GM19452 (cell line): ENCODE measurements around the gene AMZ1.
"Not testable (repeated sequence)": the region's sequence is repeated elsewhere in the genome, so short reads cannot be mapped to it uniquely, and the experiment has no call there.

Experiments used
- ATAC-seq: cut with Tn5 transposase; IDR thresholded peaks from one replicate; pipeline ENCODE4 v1.9.1; 2021; ENCODE audit not compliant: unreplicated experiment

AMZ1 gene

GRCh38 chr7:2737771-2738540, 50.0 kb downstream of the AMZ1 start:
- no peak for ATAC-seq

GRCh38 chr7:2738766-2739549, 51.0 kb downstream of the AMZ1 start:
- no peak for ATAC-seq

- not testable (repeated sequence) for ATAC-seq
Measured at GRCh38 chr7:2743523-2744185, 55.7 kb downstream of the AMZ1 start.

GRCh38 chr7:2748684-2749083, 60.7 kb downstream of the AMZ1 start:
- ATAC-seq: not testable (repeated sequence)

- ATAC-seq: no peak
Measured at GRCh38 chr7:2750004-2750407, 62.0 kb downstream of the AMZ1 start.

- ATAC-seq: no peak
Measured at GRCh38 chr7:2751086-2751485, 63.1 kb downstream of the AMZ1 start.

- ATAC-seq: no peak
Measured at GRCh38 chr7:2753148-2753547, 65.1 kb downstream of the AMZ1 start.

- no peak for ATAC-seq
Measured at GRCh38 chr7:2754086-2754485, 66.1 kb downstream of the AMZ1 start.

GRCh38 chr7:2754912-2755311, 66.9 kb downstream of the AMZ1 start:
- no peak for ATAC-seq

GRCh38 chr7:2755531-2755930, 67.5 kb downstream of the AMZ1 start:
- no peak for ATAC-seq

GRCh38 chr7:2757361-2757903, 69.4 kb downstream of the AMZ1 start:
- no peak for ATAC-seq

GRCh38 chr7:2757904-2758672, 70.1 kb downstream of the AMZ1 start:
- ATAC-seq: peak; percentile 75

- ATAC-seq: no peak
Measured at GRCh38 chr7:2758673-2759616, 70.9 kb downstream of the AMZ1 start.

GRCh38 chr7:2759736-2760097, 71.7 kb downstream of the AMZ1 start:
- ATAC-seq: no peak

GRCh38 chr7:2760098-2760889, 72.3 kb downstream of the AMZ1 start:
- ATAC-seq: no peak

- no peak for ATAC-seq
Measured at GRCh38 chr7:2761131-2761624, 73.2 kb downstream of the AMZ1 start.

- ATAC-seq: no peak
Measured at GRCh38 chr7:2761801-2762497, 73.9 kb downstream of the AMZ1 start.

- no peak for ATAC-seq
Measured at GRCh38 chr7:2763597-2763996, 75.6 kb downstream of the AMZ1 start.
